AG09309 (cell line): Measurements from ENCODE around the gene FKBP1B.
A peak's percentile ranks its signal among the peaks of the same experiment; 100 is the strongest.

Source experiments
- DNase-seq: peaks from one replicate; pipeline ENCODE4 v3.0.0-alpha.2; 2010; ENCODE audit warnings: low read depth
- H3K4me3 ChIP-seq: 2 replicates; pipeline ENCODE4 v1.5.1; 2011; ENCODE audit warnings: mild to moderate bottlenecking, low read depth, low read length, moderate library complexity; ENCODE audit not compliant: control insufficient read depth
- CTCF ChIP-seq: IDR thresholded peaks from 2 replicates; pipeline ENCODE4 v1.5.1; 2011; ENCODE audit warnings: mild to moderate bottlenecking, low read depth, low read length, inconsistent platforms; ENCODE audit not compliant: insufficient read depth, control insufficient read depth; ENCODE audit errors: missing control alignments

Gene FKBP1B

GRCh38 chr2:24077535-24077877, 28.0 kb downstream of the FKBP1B start:
- no peak for TF ChIP-seq CTCF
- no peak for DNase-seq
- peak overlapping the region; percentile 65 for H3K4me3 ChIP-seq

DNA sequence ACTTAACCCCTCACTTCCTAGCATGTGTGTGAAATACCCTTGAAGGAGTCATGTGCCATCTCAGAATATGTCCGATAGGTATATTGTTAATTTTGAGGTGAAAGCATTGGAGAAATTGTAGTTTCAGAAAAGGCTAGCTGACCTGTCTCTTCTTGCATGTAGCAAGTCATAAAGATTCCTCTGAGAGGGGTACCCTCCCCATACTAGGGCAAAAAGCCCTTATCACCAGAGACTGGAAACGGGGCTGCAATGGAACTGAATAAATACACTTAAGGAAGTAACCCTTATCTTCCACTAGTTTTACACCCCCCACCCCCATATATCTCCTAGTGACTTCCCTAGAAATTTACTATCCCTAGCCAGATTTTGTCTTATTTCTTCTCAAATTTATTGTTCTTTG, 28.3 kb downstream of the FKBP1B start:
- no peak for TF ChIP-seq CTCF

GRCh38 chr2:24080701-24081100, 31.2 kb downstream of the FKBP1B start:
- no peak overlapping the region for H3K4me3 ChIP-seq
- no peak for TF ChIP-seq CTCF
- DNase-seq: no peak

More for the DNA sequence above, 28.3 kb downstream of the FKBP1B start:
- DNase-seq: no peak
- no peak overlapping the region for H3K4me3 ChIP-seq

DNA sequence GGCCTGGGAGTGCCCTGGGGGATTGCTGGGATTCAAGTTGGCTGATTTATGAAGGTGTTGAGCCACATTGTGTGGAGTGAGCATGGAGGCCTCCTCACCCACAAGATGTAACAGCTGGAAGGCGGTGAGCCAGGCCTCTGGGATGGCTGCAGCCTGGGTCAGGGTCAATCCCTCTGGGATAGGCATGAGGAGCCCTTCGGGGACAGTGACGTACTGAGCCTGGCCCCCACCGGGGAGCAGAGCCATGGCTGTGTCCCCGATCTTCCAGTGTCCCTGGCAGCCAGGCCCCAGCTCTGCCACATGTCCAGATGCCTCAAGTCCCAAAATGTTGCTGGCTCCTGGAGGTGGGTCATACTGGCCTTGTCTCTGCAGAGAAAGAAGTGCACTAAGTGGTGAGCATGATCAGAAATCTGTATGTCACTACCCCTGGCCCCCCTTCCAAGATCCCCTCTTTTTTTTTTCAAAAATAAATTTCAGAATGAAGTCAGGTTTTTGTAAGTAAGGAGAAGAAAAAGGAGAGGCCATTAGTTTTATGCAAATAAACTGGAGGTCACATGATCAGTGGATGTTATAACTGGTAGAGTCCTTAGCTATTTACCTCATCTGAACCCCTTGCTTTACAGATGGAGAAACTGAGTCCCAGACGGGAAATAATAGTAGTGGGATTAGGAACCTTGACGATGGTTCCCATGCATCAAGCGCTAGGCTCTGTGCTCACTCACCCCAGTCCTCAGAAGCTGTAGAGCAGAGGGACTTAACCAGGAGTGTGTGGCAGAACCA, 33.4 kb downstream of the FKBP1B start:
- no peak for TF ChIP-seq CTCF
- H3K4me3 ChIP-seq: peak overlapping the region; percentile 94
- no peak for DNase-seq

DNA sequence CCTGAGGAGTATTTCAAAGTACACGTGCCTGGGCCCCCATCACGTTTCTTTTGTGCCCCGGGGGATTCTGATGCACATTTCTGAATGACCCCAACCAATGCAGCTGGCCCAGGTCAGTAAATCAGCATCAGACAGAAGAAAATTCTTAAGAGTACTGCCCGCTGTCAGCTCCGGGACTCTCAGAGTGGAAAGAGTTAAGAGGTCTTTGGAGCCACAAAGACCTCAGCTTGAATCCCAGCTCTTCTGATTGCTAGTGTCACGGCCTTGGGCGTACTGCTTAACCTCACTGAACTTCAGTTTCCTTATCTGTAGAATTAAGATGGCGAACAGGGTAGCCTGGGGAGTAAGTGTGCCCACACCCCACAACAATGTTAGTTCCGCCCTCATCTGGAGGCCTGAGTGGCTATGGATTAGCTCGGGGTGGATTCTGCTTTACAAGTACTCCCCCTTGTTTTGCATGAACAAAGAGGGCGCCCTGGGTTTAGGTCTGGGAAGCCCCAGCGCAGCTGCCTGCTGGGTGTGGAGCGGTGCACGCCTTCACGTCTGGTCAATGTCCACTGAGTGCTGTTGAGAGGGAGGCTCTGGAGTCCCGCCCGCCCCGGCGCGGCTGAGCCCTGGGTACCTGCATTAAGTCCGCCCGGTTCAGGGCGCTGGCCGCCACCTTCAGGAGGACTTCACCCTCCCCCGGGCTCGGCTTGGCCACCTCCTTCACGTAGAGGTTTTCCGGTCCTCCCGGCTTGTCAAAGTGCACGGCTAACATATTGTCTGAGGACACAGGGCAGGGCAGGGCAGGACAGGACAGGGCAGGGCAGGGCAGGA, 34.2 kb downstream of the FKBP1B start:
- no peak for TF ChIP-seq CTCF
- peak overlapping the region; percentile 94 for H3K4me3 ChIP-seq
- DNase-seq: peak; percentile 44

DNA sequence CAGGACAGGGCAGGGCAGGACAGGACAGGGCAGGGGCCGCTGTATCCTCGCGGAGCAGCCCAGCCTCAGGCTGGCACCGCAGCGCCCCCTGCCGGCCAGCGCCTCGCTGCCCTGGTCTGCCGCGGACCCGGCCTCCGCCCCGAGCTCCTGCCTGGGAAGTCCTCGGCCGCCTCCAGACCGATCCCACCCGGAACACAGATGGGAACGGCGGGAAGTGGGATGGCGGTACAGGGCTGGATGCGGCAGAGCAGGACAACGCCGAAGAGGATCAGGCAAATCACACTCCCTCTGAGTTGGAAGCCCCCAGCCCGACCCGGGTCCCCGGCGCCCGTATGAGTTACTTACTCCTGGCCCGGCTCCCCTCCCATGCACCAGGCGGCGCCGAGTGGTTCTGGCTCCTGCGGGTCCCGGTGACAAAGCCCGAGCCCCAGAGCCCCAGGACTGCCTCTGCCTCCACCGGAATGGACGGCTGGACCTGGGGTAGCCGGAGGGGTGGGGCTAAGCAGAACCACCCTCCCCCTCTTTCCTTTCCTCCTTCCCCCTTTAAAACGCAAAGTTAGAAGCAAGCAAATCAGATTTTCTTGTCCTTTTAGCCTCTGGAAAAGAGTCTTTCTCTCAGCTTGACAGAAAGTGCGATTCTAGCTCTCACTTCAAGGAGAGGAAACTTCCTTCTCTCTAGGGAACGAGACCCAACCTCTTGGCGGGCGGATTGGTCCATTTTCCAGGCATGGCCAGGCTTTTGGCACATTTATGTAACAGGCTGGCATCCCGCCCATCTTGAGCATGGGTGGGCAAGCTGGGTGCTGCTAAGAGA, 35.1 kb downstream of the FKBP1B start, which contains the start of gene TP53I3:
TSS of gene TP53I3 (minus strand) at position 449 of the 814 bp plus-strand sequence. CDS start 508 bp downstream, outside the sequence.
- peak within 1 kb of the TSS; percentile 94 for H3K4me3 ChIP-seq
- DNase-seq: peak; percentile 42
- TF ChIP-seq CTCF: peak; percentile 52
